RWPE1 (cell line): ENCODE data around the gene FAM13A.
"Not testable (repeated sequence)": the region's sequence is repeated elsewhere in the genome, so short reads cannot be mapped to it uniquely, and the experiment has no call there.

ENCODE experiments used
- CTCF ChIA-PET: fragments of 350-600 bp; sonication (Branson Sonifier 250); formaldehyde crosslinking; extraction: SDS; loops from one replicate; lab custom pipeline; 2021; lab: Yijun Ruan, JAX
- POLR2A ChIA-PET: fragments of 400-600 bp; formaldehyde crosslinking; extraction: SDS; loops from one replicate; lab custom pipeline; 2020; ENCODE audit warnings: antibody characterized with exemption; ENCODE audit not compliant: low non-redundant PET; lab: Yijun Ruan, JAX
- DNase-seq: peaks from one replicate; pipeline ENCODE4 v3.0.0; 2012; ENCODE audit warnings: low spot score
- H3K27ac ChIP-seq: fragments of 450-650 bp; 2 replicates; pipeline ENCODE4 v1.5.1; 2017
- CTCF ChIP-seq: fragments of 450-650 bp; conservative IDR thresholded peaks from 2 replicates; pipeline ENCODE4 v1.5.1; 2017; ENCODE audit warnings: low read depth, mild to moderate bottlenecking

The FAM13A gene

GRCh38 chr4:88865046-88865445, 191.9 kb downstream of the FAM13A start:
- TF ChIP-seq CTCF, result no peak
- DNase-seq, result peak; percentile 55
- no peak overlapping the region for H3K27ac ChIP-seq
- CTCF ChIA-PET, result interaction anchor here (0.7 kb wide), 1 partner anchor 195 kb away, joined by 3 read pairs; no protein-coding TSS in a partner anchor
- POLR2A ChIA-PET, result no interaction called here

- TF ChIP-seq CTCF, result no peak
- H3K27ac ChIP-seq, result no peak overlapping the region
- ChIA-PET CTCF (no interaction called here), POLR2A (no interaction called here)
- DNase-seq, result no peak
These were observed 196.4 kb downstream of the FAM13A start for GRCh38 chr4:88860586-88860985.

GRCh38 chr4:88859191-88859812, 197.7 kb downstream of the FAM13A start:
- no peak for DNase-seq
- ChIA-PET CTCF (no interaction called here), POLR2A (no interaction called here)
- no peak overlapping the region for H3K27ac ChIP-seq
- TF ChIP-seq CTCF, result no peak

GRCh38 chr4:88858752-88859151, 198.2 kb downstream of the FAM13A start:
- DNase-seq, result no peak
- TF ChIP-seq CTCF, result no peak
- H3K27ac ChIP-seq, result no peak overlapping the region
- CTCF ChIA-PET, result no interaction called here
- POLR2A ChIA-PET, result no interaction called here

GRCh38 chr4:88857588-88857987, 199.4 kb downstream of the FAM13A start:
- POLR2A ChIA-PET, result no interaction called here
- no peak overlapping the region for H3K27ac ChIP-seq
- no peak for TF ChIP-seq CTCF
- DNase-seq, result no peak
- CTCF ChIA-PET, result no interaction called here

- TF ChIP-seq CTCF, result no peak
These were observed 202.5 kb downstream of the FAM13A start for GRCh38 chr4:88854481-88854880.

GRCh38 chr4:88853583-88853982, 203.4 kb downstream of the FAM13A start:
- CTCF ChIA-PET, result interaction anchor here (0.9 kb wide), 1 partner anchor 17 kb away, joined by 4 read pairs; no protein-coding TSS in a partner anchor
- H3K27ac ChIP-seq, POLR2A ChIA-PET, DNase-seq: not testable (repeated sequence)

More at GRCh38 chr4:88854481-88854880, 202.5 kb downstream of the FAM13A start:
- H3K27ac ChIP-seq, result no peak overlapping the region
- DNase-seq, result no peak
- POLR2A ChIA-PET, result no interaction called here
- CTCF ChIA-PET, result interaction anchor here (0.9 kb wide), 1 partner anchor 16 kb away, joined by 4 read pairs; no protein-coding TSS in a partner anchor
